Liver (tissue), 3 donors: Measurements from ENCODE around the gene UBE2E2.

Experiments
- CTCF ChIP-seq: fragments of 150-350 bp; IDR thresholded peaks from 2 replicates; pipeline ENCODE4 v1.5.1; 2017; ENCODE audit warnings: improper control_type of control experiment, low read depth, low read length; ENCODE audit not compliant: missing input control
- SP1 ChIP-seq: IDR thresholded peaks from 2 replicates; pipeline ENCODE4 v1.6.1; 2018; ENCODE audit warnings: antibody characterized with exemption, mild to moderate bottlenecking
- TAF1 ChIP-seq: conservative IDR thresholded peaks from 2 replicates; pipeline ENCODE4 v1.6.1; 2016; ENCODE audit warnings: antibody characterized with exemption, mild to moderate bottlenecking
- donor health status: healthy.
- donor health status: healthy.

DNA sequence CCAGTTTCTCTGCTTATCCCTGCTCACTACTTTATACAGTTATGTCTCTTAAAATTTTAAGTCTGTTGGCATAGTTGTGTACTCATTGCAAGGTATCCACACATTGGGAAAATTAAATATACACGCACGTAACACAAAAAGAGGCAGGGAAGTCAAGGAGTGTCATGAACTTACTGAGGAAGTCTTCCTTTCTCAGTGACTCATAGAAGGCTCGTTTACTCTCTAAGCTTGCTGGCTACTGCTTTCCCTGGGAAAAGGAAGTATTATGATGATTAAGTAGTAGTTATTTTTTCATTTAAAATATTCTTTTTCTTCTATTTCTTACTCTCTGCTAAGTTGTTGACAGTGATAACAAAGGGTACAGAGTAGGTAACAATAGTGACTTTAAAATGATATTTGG is 287.3 kb downstream of the UBE2E2 start:
- TF ChIP-seq CTCF (no peak), TAF1 (no peak), SP1 (no peak)
